ENCODE results near the gene RBFOX2.

GRCh38 chr22:35985371-35985770, 43.3 kb downstream of the RBFOX2 start:
- no peak for TF ChIP-seq CTCF (conservative IDR thresholded peaks at IDR 0.05 in 1 of 2, IDR thresholded peaks at IDR 0.05 in 1 of 2; ENCODE audit: extremely low read depth in 1 of 2, insufficient read depth in 1 of 2, low read depth in 1 of 2, low read length in 2 of 2)
- no peak for TF ChIP-seq EZH2 (IDR thresholded peaks at IDR 0.05; ENCODE audit: borderline replicate concordance, low read length)
